Renal cortex interstitium (tissue), 11 donors: Measurements from ENCODE around the gene CSPG4. TPM values are rescaled to one million over a fixed set of nuclear protein-coding genes. Genes with fewer than 3 reads are reported as not detected.
"Not testable (repeated sequence)": the region's sequence is repeated elsewhere in the genome, so short reads cannot be mapped to it uniquely, and the experiment has no call there.

Experiments
- DNase-seq, 11 donors: peaks; one replicate each; pipeline ENCODE4 v3.0.0-alpha.2; 2013; ENCODE audit warnings: low read depth in 9 of 11, low spot score in 4 of 11; ENCODE audit errors: extremely low read depth in 1 of 11
- polyA plus RNA-seq, 3 donors: library from polyadenylated mRNA; unstranded; fragments of 120-200 nt; gene quantifications; one replicate each; pipeline ENCODE4 v1.2.1, GENCODE V29; 2013; ENCODE audit not compliant: insufficient read length in 3 of 3

The CSPG4 gene
- polyA plus RNA-seq, 3 donors = 7.3 to 11.1 (median 7.5) TPM

DNA sequence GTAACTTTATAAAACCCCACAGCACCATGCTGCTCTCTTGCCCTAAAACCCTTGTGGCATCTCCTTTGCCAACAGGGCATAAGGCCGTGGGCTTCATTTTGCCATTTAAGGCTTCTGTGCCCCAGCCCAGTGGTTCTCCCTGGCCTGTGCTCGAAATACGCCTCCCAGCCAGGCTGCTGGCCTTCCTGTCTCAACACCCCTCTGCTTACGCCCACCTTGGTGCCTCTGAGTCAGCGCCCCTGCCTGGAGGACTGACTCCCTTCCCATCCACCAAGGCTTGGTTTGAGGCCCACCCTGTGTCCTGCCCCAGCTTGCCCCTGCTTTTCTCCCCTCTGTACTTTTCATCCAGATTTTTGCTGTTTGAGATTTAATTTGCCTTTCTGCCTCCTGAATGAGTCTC lies 1.8 kb downstream of the CSPG4 start:
- not testable (repeated sequence) for DNase-seq

GRCh38 chr15:75709458-75709857 lies 3.2 kb downstream of the CSPG4 start:
- DNase-seq = not testable (repeated sequence)

DNA sequence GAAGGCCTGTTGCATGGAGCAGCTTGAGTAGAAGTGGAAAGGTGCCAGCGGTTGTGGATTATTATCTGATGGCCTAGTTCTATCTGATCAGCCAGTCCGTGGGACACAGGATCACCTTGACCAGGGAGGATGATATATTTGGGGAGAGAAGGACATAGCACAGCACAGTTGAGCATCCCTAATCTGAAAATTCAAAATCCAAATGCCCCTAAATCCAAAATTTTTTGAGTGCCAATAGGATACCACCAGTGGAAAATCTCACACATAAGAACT lies 6.0 kb downstream of the CSPG4 start:
- no peak for DNase-seq

- DNase-seq = no peak
Observed at GRCh38 chr15:75705854-75706681, 6.6 kb downstream of the CSPG4 start.

DNA sequence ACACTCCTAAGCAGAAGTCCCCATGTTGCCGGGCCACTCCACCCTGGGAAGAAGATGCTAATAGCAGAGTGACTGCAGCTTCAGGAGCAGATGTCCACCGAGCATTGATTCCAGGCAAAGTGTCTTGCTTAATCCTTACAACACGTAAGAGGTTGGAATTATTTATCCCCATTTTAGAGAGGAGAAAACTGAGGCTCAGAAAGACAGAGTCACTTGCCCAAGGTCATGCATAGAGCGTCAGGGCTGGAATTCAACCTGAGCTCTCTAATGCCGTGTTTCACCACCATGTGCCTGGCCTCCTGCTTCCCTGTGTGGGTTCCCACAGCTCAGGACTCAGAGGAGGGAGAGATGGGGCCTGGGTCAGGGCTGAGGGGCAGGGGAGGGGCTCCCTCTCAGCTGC lies 7.3 kb downstream of the CSPG4 start:
- DNase-seq = not testable (repeated sequence)

DNA sequence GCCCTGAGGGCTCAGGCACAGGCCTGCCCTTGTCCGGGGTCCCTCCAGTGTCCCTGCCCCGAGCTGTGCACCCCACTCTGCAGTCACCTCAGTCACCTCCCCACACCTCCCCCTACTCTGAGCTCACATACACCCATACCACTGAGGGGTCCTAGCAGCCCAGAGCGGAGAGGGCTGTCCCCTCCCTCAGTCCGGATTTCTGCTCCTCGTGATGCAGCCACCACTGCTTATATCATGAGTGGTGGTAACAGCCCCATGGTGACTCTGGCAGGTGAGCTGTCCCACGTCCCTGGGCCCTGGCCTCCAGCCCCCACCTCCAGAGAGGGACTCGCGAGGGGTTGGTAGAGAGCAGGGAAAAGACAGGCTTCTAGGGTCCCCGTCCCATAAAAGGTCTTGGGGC lies 8.0 kb downstream of the CSPG4 start:
- no peak for DNase-seq

GRCh38 chr15:75704263-75704615 lies 8.4 kb downstream of the CSPG4 start:
- DNase-seq = no peak

DNA sequence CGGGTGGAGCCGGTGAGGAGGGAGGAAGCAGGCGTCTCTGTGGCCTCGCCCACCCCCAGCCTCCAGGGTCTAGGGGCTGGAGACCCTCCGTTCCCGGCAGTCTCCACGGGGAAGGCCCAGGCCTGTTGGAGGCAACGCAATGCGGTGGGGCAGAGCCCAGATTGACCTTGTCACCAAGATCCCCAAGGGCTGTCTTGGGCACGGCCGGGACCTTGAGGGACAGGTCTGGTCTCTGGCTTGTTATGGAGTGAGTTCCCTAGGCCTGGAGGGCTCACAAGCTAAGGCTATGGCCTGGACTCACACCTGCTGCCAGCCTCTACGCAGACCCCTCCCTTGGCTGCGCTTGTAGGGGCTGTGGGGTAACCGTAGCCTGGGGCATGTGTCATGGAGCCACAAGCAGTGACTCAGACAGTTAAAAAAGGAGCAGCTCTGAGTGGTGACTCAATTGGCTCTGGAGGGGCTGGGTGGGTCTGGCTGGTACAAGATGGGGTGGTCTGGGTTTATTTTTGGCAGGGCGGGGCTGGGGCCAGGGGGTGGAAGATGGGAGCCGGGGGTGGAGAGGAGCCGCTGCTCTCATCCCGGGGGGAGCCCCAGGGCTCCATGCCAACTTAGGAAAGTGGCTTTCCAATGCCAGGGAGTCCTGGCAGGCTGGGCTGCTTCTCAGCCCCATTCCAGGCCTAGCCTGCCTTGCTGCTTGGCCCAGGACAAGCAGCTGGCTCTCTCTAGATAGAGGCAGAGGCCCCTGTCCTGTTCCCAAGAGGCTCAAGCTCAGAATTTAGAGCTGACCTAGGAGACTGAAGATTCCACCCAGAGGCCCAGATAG lies 9.0 kb downstream of the CSPG4 start:
- DNase-seq = not testable (repeated sequence)

DNA sequence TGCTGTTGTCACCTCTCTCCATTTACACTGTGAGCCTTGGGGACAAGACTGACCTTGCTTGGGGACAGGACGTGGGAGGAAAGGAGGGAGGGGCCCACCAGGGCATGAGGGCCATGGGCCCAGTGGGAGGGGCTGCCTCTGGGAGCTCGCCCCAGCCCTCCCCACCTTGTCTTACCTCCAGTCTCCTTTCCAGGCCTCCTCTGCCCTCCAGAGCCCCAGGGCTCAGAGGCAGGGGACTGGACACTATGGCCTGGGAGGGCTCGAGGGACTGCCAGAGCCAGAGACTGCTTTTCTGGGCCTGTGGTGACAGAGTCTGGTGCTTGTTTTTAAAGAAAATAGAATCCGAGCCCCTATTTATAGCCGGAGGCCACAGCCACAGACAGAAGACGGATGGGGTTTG lies 10.2 kb downstream of the CSPG4 start:
- no peak for DNase-seq

DNA sequence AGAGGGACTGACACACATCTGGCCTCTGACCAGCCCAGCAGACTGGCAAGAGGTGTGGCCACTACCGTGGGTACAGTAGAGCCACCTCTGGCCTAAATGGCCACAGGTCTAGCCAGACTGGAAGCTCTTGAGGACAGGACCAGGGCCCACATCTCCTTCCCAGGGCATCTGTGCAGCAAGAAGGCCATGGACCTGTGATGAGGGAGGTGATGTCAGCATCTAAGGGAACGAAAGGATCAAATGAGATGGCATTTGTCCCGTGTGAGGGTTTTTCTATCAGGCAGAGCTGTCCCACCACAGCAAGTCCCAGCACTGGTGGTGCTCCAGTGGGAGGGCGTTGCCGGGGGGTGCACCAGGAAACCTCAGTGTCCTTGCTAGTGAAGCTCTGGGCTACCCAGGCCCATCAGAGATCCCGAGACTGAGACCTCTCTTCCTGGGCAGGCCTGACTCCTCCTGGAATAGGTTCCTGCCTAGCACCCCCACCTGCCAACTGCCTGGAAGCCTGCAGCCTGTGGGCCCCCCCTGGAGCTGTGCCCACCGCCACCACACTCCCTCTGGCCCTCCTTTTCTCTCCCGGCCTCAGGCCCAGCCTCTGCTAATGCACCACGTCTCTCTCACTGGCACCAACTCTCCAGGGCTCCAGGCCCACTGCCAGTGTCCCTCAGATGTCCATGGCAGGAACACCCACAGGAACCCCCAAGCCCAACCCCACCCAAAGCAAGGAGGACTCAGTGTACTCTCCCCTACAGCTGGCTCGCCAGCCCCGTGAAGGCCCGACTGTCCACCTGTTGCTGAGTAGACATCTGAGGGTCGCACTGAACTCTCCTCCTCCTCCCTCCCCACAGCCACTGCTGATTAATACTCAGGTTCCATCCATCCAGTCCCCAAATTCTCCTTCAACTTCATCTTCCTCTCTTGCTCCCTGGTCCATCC lies 11.3 kb downstream of the CSPG4 start:
- DNase-seq = not testable (repeated sequence)

DNA sequence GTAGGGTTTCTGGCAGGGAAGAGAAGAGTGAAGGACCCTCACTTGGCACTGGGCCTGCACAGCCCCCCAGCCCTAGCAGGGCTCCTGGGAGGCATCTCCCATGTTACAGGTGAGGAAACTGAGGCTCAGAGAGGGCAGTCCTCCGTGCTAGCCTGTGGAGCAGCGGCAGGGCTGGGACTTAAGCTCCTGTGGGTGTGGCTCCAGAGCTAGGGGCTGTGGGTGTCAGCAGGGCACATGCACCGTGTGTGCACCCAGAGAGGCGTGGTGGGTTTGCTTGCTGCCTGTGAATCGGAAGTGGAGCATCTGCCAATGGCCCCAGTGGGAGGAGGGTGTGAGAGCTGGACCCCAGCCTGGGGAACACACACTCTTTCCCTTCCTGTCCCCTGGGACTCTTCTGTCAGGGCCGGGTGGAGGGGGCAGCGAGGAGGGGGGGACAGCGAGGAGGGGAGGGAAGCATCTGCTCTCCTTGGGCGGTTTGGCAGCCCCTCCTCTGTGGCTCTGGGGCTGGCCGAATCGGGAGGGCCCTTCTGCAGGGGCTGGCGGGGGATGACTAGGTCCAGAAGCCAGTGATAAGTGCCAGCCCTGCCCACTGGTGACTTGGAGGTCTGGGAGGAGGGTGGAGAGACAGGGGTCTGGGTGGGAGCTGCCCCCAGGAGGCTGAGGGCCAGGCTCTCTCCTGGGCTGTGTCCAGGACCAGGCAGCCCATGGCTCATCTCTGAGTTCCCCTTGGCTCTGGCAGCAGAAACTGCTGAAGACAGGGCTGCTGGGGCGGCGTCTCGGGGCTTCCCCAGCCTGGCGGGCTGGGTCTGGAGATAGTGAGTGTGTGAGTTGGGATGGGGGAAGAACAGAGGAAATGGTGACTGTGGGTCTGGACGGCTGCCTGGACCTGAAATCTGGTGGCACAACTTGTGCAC lies 12.4 kb downstream of the CSPG4 start:
- not testable (repeated sequence) for DNase-seq

GRCh38 chr15:75699517-75699916 lies 13.1 kb downstream of the CSPG4 start:
- DNase-seq = not testable (repeated sequence)

DNA sequence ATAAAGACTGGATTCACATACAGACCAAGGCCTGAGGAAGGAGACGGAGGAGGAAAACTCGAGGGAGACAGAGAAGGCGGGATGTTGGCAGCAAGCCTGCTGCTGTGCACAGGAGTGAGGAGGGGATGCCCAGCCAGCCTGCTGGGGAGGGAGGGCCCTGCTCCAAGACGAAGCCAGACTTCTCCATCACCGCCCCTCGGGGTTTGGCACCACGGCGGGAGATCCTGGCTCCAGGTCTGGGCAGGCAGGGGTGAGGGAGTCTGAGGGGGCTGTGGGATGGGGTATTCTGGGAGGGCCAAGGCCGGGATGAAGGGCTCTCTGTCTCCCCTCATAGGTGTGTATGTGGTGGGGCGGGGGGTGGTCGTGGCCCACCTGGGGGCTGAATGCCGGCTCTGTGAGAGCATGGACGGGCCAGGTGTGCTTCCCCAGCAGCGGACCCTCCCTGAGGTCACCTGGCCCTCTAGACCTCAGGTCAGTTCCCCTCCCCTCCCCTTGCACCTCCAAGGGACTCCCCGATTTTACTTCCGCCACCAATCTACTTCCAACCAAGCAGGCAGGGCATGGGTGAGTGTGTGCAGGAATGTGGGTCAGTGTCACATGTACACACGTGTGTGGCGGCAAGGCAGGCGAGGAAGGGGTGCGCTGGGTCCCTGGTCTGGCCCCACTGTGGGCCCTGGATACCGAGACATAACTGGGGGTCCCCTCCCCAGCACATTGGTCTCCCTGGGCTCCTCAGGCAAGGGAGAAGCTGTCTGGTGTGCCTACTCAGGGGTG lies 14.5 kb downstream of the CSPG4 start:
- DNase-seq = not testable (repeated sequence)

- no peak for DNase-seq
Observed at GRCh38 chr15:75697523-75697922, 15.1 kb downstream of the CSPG4 start.

DNA sequence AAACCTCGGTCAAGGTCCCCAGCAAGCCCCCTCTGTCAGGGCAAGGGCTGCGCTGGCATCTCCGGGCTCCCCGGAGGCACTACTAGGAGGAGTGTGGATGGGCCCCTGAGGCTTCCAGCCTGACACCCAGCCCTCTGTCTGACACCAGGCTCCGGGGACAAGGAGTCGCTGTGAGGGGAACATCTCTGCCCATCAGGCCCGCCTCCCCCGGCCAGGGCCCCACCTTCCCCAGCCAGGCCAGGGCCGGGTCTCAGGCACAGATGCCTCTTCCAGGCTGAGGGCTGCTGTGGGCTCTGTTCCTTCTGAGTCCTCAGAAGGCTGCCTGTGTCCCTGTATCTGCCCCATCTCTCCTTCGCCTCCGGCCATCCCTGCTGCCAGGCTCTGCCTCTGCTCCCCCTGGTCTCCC lies 15.8 kb downstream of the CSPG4 start:
- no peak for DNase-seq

DNA sequence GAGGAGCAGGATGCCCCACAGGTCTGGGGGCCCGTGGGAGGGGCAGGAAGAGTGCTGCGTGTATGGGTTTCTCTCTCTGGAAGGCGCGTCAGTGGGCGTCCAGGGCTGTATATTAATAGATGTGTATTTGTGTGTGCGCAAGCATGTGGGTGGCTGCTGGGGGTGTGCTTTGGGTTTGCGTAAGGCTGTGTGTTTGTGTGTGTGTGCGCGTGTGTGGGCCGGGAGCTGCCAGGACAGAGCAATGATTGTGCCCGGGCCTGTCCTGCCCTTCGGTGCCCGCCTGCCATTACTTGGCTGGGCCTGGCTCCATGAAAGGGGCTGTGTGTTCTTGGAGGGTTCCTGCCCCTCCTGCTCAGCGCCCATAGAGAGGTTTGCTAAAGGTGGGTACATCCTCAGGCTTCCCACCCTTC lies 16.3 kb downstream of the CSPG4 start:
- no peak for DNase-seq

DNA sequence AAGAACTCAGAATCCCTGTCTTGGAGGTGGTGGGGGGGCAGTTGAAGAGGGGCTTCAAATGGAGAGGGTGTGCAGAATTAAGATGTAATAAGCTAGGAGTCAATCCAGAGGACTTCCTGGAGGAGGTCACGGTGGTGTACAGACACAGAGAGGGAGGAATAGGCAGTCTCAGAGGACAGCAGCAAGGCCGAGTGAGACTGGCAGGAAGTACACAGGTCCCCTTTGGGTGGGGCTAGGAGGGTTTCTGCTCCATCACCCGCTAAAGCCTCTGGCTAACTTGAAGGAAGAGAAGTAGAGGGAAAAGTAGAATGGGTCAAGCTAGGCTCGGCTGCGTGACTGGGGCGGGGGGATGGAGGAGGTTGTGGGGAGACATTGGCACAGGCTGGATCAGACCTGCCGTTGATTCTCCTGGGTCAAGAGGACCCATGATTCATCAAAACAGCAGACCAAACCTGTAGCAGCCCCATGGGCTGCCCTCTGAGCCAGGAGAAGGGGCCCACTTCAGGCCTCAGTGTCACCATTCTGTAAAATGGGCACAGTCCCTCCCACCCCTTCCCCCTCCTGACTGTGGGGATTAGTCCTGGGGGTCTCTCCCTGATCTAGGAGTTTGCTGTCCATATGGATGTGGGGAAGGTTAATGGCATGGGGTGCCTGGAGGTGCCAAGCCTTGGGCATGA lies 16.9 kb downstream of the CSPG4 start:
- no peak for DNase-seq
